Parathyroid adenoma (tissue), 2 donors: ENCODE results near the gene TBC1D8.

Source experiments
- H2AFZ ChIP-seq: fragments of 300-600 bp; sonication (generic); one replicate; pipeline ENCODE4 v1.7.0; 2017; ENCODE audit warnings: antibody characterized with exemption, mild to moderate bottlenecking
- H3K27ac ChIP-seq: fragments of 300-600 bp; sonication (generic); one replicate; pipeline ENCODE4 v1.7.0; 2017
- H3K27me3 ChIP-seq: fragments of 300-600 bp; sonication (generic); one replicate; pipeline ENCODE4 v1.7.0; 2017; ENCODE audit warnings: low read length; ENCODE audit not compliant: control insufficient read depth, insufficient read depth
- H3K36me3 ChIP-seq: fragments of 300-600 bp; sonication (generic); one replicate; pipeline ENCODE4 v1.7.0; 2017; ENCODE audit warnings: low read length; ENCODE audit not compliant: control insufficient read depth, insufficient read depth
- H3K4me1 ChIP-seq: fragments of 300-600 bp; sonication (generic); one replicate; pipeline ENCODE4 v1.7.0; 2017; ENCODE audit warnings: control low read depth
- H3K4me2 ChIP-seq: fragments of 300-600 bp; sonication (generic); one replicate; pipeline ENCODE4 v1.7.0; 2017; ENCODE audit warnings: low read length
- H3K4me3 ChIP-seq: fragments of 300-600 bp; sonication (generic); one replicate; pipeline ENCODE4 v1.7.0; 2017; ENCODE audit warnings: low read depth, low read length
- H3K79me2 ChIP-seq: fragments of 300-600 bp; sonication (generic); one replicate; pipeline ENCODE4 v1.7.0; 2017; ENCODE audit warnings: control low read depth
- H3K9ac ChIP-seq: fragments of 300-600 bp; sonication (generic); one replicate; pipeline ENCODE4 v1.7.0; 2017; ENCODE audit warnings: mild to moderate bottlenecking
- H3K9me3 ChIP-seq: fragments of 300-600 bp; sonication (generic); one replicate; pipeline ENCODE4 v1.7.0; 2017; ENCODE audit warnings: low read length; ENCODE audit not compliant: control insufficient read depth
- CTCF ChIP-seq: fragments of 300-600 bp; sonication (generic); IDR thresholded peaks from one replicate; pipeline ENCODE4 v1.7.0; 2017; ENCODE audit warnings: antibody characterized with exemption, mild to moderate bottlenecking
- donor health status: primary hyperparathyroidism.

The TBC1D8 gene

GRCh38 chr2:100991404-100991773 lies 159.8 kb downstream of the TBC1D8 start:
- no peak for TF ChIP-seq CTCF
- H3K4me1 ChIP-seq = no peaks in the 10 kb centered on the region
- no peak overlapping the region for H3K4me2 ChIP-seq
- no peaks in the 10 kb centered on the region for H3K36me3 ChIP-seq
- no peak overlapping the region for H3K4me3 ChIP-seq
- H3K27me3 ChIP-seq = no peaks in the 10 kb centered on the region
- no peaks in the 10 kb centered on the region for H3K79me2 ChIP-seq
- H3K27ac ChIP-seq = no peak overlapping the region
- no peak overlapping the region for H2AFZ ChIP-seq
- H3K9ac ChIP-seq = no peak overlapping the region
- H3K9me3 ChIP-seq = no peaks in the 10 kb centered on the region

GRCh38 chr2:100990650-100991403 lies 160.4 kb downstream of the TBC1D8 start:
- Histone ChIP-seq H2AFZ (no peak overlapping the region), H3K9ac (no peak overlapping the region), H3K27me3 (no peaks in the 10 kb centered on the region), H3K4me3 (no peak overlapping the region), H3K4me2 (no peak overlapping the region), H3K36me3 (no peaks in the 10 kb centered on the region), H3K79me2 (no peaks in the 10 kb centered on the region), H3K27ac (no peak overlapping the region), H3K4me1 (no peaks in the 10 kb centered on the region), H3K9me3 (no peaks in the 10 kb centered on the region)
- no peak for TF ChIP-seq CTCF

- Histone ChIP-seq H3K4me3 (no peak overlapping the region), H3K4me1 (no peaks in the 10 kb centered on the region), H3K4me2 (no peak overlapping the region), H2AFZ (no peak overlapping the region), H3K27me3 (no peaks in the 10 kb centered on the region), H3K9ac (no peak overlapping the region), H3K79me2 (no peaks in the 10 kb centered on the region), H3K36me3 (no peaks in the 10 kb centered on the region), H3K27ac (no peak overlapping the region), H3K9me3 (no peaks in the 10 kb centered on the region)
- no peak for TF ChIP-seq CTCF
These were observed 161.0 kb downstream of the TBC1D8 start for GRCh38 chr2:100990166-100990565.

GRCh38 chr2:100989666-100990065 lies 161.5 kb downstream of the TBC1D8 start:
- H2AFZ ChIP-seq = no peak overlapping the region
- no peak for TF ChIP-seq CTCF
- no peaks in the 10 kb centered on the region for H3K9me3 ChIP-seq
- H3K79me2 ChIP-seq = no peaks in the 10 kb centered on the region
- H3K36me3 ChIP-seq = no peaks in the 10 kb centered on the region
- H3K4me3 ChIP-seq = no peak overlapping the region
- H3K4me2 ChIP-seq = no peak overlapping the region
- no peaks in the 10 kb centered on the region for H3K27me3 ChIP-seq
- no peaks in the 10 kb centered on the region for H3K4me1 ChIP-seq
- H3K27ac ChIP-seq = no peak overlapping the region
- H3K9ac ChIP-seq = no peak overlapping the region
